HG03432 (cell line): ENCODE results near the gene CDKN1C.
A peak's percentile ranks its signal among the peaks of the same experiment; 100 is the strongest.

Experiments used
- ATAC-seq: cut with Tn5 transposase; IDR thresholded peaks from one replicate; pipeline ENCODE4 v1.9.1; 2021; ENCODE audit warnings: mild to moderate bottlenecking, moderate library complexity; ENCODE audit not compliant: unreplicated experiment

The CDKN1C gene

GRCh38 chr11:2890466-2891294 is 5.1 kb upstream of the CDKN1C start:
- ATAC-seq = no peak

- no peak for ATAC-seq
These were observed 4.0 kb upstream of the CDKN1C start for GRCh38 chr11:2889362-2890273.

GRCh38 chr11:2888266-2888968 is 2.8 kb upstream of the CDKN1C start:
- no peak for ATAC-seq

- ATAC-seq = no peak
These were observed 2.1 kb upstream of the CDKN1C start for GRCh38 chr11:2887515-2888195.

- ATAC-seq = no peak
These were observed 1.4 kb upstream of the CDKN1C start for GRCh38 chr11:2886936-2887335.

- ATAC-seq = no peak
These were observed 768 bp upstream of the CDKN1C start for GRCh38 chr11:2886191-2886894.

- peak; percentile 6 for ATAC-seq
These were observed 428 bp downstream of the CDKN1C start for GRCh38 chr11:2885017-2885677.

- no peak for ATAC-seq
These were observed 1.4 kb downstream of the CDKN1C start for GRCh38 chr11:2883979-2884815.

GRCh38 chr11:2883640-2883978 is 2.0 kb downstream of the CDKN1C start:
- no peak for ATAC-seq

GRCh38 chr11:2882396-2883110 is 3.0 kb downstream of the CDKN1C start:
- ATAC-seq = no peak

- ATAC-seq = no peak
These were observed 3.6 kb downstream of the CDKN1C start for GRCh38 chr11:2881981-2882375.

- no peak for ATAC-seq
These were observed 4.2 kb downstream of the CDKN1C start for GRCh38 chr11:2881076-2881980.

GRCh38 chr11:2880646-2881045 is 4.9 kb downstream of the CDKN1C start:
- ATAC-seq = no peak

GRCh38 chr11:2878782-2879181 is 6.8 kb downstream of the CDKN1C start:
- ATAC-seq = no peak

- no peak for ATAC-seq
These were observed 8.1 kb downstream of the CDKN1C start for GRCh38 chr11:2877474-2877873.

GRCh38 chr11:2874963-2875362 is 10.6 kb downstream of the CDKN1C start:
- no peak for ATAC-seq
